C4-2B (cell line): ENCODE results near the gene DNAJB13.

Source experiments
- ZFX ChIP-seq: fragments of 450-650 bp; IDR thresholded peaks from 2 replicates; pipeline ENCODE4 v1.6.1; 2017
- TF ChIP-seq, protein P1 (sequence below): fragments of 450-650 bp; conservative IDR thresholded peaks from 2 replicates; pipeline ENCODE4 v1.5.1; 2017; ENCODE audit warnings: mild to moderate bottlenecking

DNA sequence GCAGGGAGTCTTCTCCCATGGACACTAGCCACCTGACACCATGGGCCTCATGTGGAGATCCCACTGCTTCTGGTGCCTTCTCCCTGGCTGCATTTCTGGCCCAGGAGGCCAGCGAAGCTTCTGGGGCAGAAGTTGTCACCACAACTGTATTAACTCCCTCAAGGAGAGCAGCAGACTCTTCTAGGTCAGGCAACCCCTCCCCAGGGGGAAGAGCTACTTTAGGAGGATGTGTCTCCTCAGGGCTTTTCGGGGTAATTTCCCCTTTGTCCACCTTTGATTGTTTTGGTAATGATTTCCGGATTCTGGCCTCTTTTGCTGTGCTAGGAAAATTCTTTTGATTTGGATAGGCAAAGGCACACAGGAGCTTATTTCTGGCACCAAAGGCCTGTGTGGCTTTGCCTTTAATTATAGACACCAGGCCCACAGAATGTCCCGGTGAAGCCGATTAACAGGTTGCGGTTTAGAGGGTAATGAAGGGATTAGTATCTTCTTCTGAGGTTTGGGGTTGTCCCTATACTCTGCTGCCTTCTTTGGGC, 40.7 kb downstream of the DNAJB13 start:
- TF ChIP-seq, protein P1, sequence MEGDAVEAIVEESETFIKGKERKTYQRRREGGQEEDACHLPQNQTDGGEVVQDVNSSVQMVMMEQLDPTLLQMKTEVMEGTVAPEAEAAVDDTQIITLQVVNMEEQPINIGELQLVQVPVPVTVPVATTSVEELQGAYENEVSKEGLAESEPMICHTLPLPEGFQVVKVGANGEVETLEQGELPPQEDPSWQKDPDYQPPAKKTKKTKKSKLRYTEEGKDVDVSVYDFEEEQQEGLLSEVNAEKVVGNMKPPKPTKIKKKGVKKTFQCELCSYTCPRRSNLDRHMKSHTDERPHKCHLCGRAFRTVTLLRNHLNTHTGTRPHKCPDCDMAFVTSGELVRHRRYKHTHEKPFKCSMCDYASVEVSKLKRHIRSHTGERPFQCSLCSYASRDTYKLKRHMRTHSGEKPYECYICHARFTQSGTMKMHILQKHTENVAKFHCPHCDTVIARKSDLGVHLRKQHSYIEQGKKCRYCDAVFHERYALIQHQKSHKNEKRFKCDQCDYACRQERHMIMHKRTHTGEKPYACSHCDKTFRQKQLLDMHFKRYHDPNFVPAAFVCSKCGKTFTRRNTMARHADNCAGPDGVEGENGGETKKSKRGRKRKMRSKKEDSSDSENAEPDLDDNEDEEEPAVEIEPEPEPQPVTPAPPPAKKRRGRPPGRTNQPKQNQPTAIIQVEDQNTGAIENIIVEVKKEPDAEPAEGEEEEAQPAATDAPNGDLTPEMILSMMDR: no peak
- TF ChIP-seq ZFX: no peak
